ENCODE measurements around the gene BFSP1.

Gene BFSP1

GRCh38 chr20:17570347-17571152, 39.4 kb upstream of the BFSP1 start:
- Histone ChIP-seq H3K36me3 (ENCODE audit: insufficient read depth, low read length) (peaks cover 8% of the 10 kb centered on the region), H3K27ac (no peak overlapping the region; the same call in 1 of the 2 replicates), H3K9ac (ENCODE audit: insufficient read length) (peak overlapping the region; percentile 88), H3K4me3 (peak overlapping the region; percentile 96), H3K9me3 (ENCODE audit: low read depth, low read length) (no peaks in the 10 kb centered on the region)
- no peak for DNase-seq (ENCODE audit: low read depth, low spot score)
- TF ChIP-seq EZH2 (IDR thresholded peaks at IDR 0.05) (no peak), FOXP2 (optimal IDR thresholded peaks at IDR 0.05; ENCODE audit: control extremely low read depth, extremely low read length, insufficient read depth) (no peak), POLR2AphosphoS5 (IDR thresholded peaks at IDR 0.05; ENCODE audit: borderline replicate concordance, low read depth, low read length) (no peak)

GRCh38 chr20:17569616-17570346, 38.6 kb upstream of the BFSP1 start, which contains the start of gene DSTN:
DSTN (plus strand) TSS chr20:17570075; CDS start chr20:17570209, 134 bp downstream.
- H3K4me3 ChIP-seq = peak within 1 kb of the TSS; percentile 96
- H3K36me3 ChIP-seq (ENCODE audit: insufficient read depth, low read length) = peaks cover 8% of the 10 kb centered on the region
- no peak for DNase-seq (ENCODE audit: low read depth, low spot score)
- peak within 1 kb of the TSS; percentile 79; the same call in 1 of the 2 replicates for H3K27ac ChIP-seq
- H3K9me3 ChIP-seq (ENCODE audit: low read depth, low read length) = no peaks in the 10 kb centered on the region
- H3K9ac ChIP-seq (ENCODE audit: insufficient read length) = peak within 1 kb of the TSS; percentile 88
- TF ChIP-seq EZH2 (IDR thresholded peaks at IDR 0.05) (no peak), POLR2AphosphoS5 (IDR thresholded peaks at IDR 0.05; ENCODE audit: borderline replicate concordance, low read depth, low read length) (peak; percentile 86; the same call in 1 of the 2 replicates), FOXP2 (optimal IDR thresholded peaks at IDR 0.05; ENCODE audit: control extremely low read depth, extremely low read length, insufficient read depth) (no peak)

DNA sequence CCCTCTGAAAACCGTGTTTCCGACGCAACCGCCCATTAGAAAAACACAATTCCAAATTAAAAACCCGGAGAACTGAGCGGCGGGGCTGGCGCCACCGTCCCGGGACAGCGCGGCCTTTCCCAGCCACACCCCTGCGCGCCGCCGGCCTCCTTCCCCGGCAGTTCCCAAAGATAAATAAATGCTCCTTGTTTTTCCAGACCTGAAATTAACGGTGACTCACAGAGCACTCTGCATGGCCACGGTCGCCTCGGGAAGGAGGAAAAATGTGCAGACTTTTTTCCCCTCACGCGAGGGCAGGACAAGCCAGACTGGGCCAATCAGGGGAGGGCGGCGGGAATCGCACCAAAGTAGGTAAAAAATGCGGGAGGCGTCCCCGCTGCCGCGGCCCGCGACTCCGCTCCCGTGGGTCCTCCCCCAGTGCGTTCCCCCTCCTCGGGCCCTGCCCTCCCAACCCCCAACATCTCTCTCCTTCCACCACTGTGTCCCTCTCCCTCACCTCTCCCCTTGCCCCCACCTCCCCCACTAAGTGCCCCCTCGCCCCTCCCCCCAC, 37.9 kb upstream of the BFSP1 start:
- peak overlapping the region; percentile 79; the same call in 1 of the 2 replicates for H3K27ac ChIP-seq

DNA sequence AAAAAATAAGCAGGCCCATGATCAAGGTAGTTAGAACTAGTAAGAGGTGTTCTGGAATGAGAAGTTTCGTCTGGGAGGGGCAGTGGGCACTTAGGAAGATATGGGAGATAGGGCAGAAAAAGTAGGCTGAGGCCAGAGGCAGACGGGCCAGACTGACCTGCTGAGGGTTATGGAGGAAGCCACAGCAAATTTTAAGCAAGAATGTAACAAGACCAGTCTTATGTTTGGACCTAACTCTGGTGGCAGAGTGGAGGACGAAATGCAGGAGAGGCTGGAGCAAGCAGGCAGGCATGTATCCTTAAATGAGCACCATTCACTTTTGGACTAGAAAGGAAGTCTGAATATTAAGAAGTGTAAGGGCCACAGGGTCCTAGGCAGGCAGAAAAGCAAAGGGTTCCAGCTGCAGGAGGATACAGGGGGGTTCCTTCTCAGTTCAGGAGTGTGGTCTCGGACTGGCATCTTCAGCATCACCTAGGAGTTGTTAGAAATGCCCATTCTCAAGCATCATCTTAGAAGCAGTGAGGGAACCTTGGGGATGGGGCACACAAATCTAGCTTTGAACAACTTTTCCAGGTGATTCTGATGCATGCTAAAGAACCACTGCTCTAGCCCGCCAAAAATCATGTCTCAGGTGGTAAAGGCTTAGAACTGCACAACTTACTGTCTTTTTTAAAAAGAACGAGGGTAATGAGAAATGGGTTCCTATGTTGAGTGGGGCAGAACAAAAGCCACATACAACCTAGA, 37.0 kb upstream of the BFSP1 start:
- Histone ChIP-seq H3K36me3 (ENCODE audit: insufficient read depth, low read length) (no peaks in the 10 kb centered on the region), H3K9ac (ENCODE audit: insufficient read length) (peak overlapping the region; percentile 70), H3K4me3 (peak overlapping the region; percentile 96), H3K27ac (peak overlapping the region; percentile 79; the same call in 1 of the 2 replicates), H3K9me3 (ENCODE audit: low read depth, low read length) (no peaks in the 10 kb centered on the region)
- no peak for DNase-seq (ENCODE audit: low read depth, low spot score)
- TF ChIP-seq EZH2 (IDR thresholded peaks at IDR 0.05) = no peak
- no peak for TF ChIP-seq FOXP2 (optimal IDR thresholded peaks at IDR 0.05; ENCODE audit: control extremely low read depth, extremely low read length, insufficient read depth)
- TF ChIP-seq POLR2AphosphoS5 (IDR thresholded peaks at IDR 0.05; ENCODE audit: borderline replicate concordance, low read depth, low read length) = no peak

More for the DNA sequence above, 37.9 kb upstream of the BFSP1 start:
- DNase-seq (ENCODE audit: low read depth, low spot score) = no peak
- Histone ChIP-seq H3K4me3 (peak overlapping the region; percentile 96), H3K9me3 (ENCODE audit: low read depth, low read length) (no peaks in the 10 kb centered on the region), H3K9ac (ENCODE audit: insufficient read length) (peak overlapping the region; percentile 70), H3K36me3 (ENCODE audit: insufficient read depth, low read length) (peaks cover 5% of the 10 kb centered on the region)
- peak; percentile 55 for TF ChIP-seq POLR2AphosphoS5 (IDR thresholded peaks at IDR 0.05; ENCODE audit: borderline replicate concordance, low read depth, low read length)
- TF ChIP-seq EZH2 (IDR thresholded peaks at IDR 0.05) = no peak
- TF ChIP-seq FOXP2 (optimal IDR thresholded peaks at IDR 0.05; ENCODE audit: control extremely low read depth, extremely low read length, insufficient read depth) = no peak

DNA sequence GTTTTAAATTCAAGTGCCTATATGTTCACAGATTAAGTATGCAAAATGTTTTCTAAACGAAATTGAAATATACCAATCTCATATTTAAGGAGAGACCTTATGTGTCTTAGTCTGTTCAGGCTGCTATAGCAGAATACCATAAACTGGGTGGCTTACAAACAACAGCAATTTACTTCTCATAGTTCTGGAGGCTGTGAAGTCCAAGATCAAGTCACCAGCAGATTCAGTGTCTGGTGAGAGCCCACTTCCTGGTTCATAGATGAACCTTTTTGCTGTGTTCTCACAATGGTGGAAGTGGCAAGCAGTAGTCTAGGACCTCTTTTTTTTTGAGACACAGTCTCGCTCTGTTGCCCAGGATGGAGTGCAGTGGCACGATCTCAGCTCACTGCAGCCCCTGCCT, 35.2 kb upstream of the BFSP1 start:
- Histone ChIP-seq H3K9me3 (ENCODE audit: low read depth, low read length) (no peaks in the 10 kb centered on the region), H3K36me3 (ENCODE audit: insufficient read depth, low read length) (no peaks in the 10 kb centered on the region), H3K9ac (ENCODE audit: insufficient read length) (no peak overlapping the region), H3K4me3 (no peak overlapping the region), H3K27ac (no peak overlapping the region)
- DNase-seq (ENCODE audit: low read depth, low spot score) = no peak
- TF ChIP-seq EZH2 (IDR thresholded peaks at IDR 0.05) (no peak), POLR2AphosphoS5 (IDR thresholded peaks at IDR 0.05; ENCODE audit: borderline replicate concordance, low read depth, low read length) (no peak), FOXP2 (optimal IDR thresholded peaks at IDR 0.05; ENCODE audit: control extremely low read depth, extremely low read length, insufficient read depth) (no peak)

DNA sequence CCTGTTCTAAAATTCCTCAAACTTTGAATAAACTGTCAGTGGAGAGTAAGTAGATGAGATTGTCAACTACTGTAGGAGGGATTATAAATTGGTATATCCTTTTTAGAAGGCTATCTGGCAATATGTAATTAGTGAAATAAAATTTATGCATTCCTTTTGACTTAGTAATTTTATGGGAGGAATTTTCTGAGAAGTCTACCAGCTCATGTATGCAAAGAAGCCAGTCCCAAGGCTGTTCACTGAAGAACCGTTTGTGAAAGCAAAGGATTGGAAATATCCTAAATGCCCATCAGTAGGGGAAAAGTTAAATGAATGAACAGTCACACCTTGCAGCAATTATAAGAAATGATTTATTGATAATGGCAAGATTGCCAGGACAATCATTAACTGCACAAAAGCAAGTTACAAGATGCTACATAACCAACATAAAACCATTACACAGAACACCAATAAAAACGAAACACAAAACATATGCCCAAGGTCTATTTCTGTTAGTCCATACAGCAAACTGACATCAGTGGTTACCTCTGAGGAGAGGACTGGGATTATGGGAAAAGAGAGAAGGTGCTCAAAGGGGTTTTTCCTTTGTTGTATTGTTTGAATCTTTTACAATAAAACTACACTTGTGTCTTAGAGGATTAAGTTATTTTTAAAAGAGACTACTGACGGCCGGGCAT, 34.1 kb upstream of the BFSP1 start:
- H3K4me3 ChIP-seq = no peak overlapping the region
- H3K36me3 ChIP-seq (ENCODE audit: insufficient read depth, low read length) = no peaks in the 10 kb centered on the region
- peak overlapping the region; percentile 40 for H3K27ac ChIP-seq
- no peak overlapping the region for H3K9ac ChIP-seq (ENCODE audit: insufficient read length)
- TF ChIP-seq POLR2AphosphoS5 (IDR thresholded peaks at IDR 0.05; ENCODE audit: borderline replicate concordance, low read depth, low read length) = no peak
- no peak for DNase-seq (ENCODE audit: low read depth, low spot score)
- no peaks in the 10 kb centered on the region for H3K9me3 ChIP-seq (ENCODE audit: low read depth, low read length)

GRCh38 chr20:17562804-17563305, 31.7 kb upstream of the BFSP1 start:
- H3K9ac ChIP-seq (ENCODE audit: insufficient read length) = no peak overlapping the region
- H3K9me3 ChIP-seq (ENCODE audit: low read depth, low read length) = no peaks in the 10 kb centered on the region
- H3K36me3 ChIP-seq (ENCODE audit: insufficient read depth, low read length) = no peaks in the 10 kb centered on the region
- peak overlapping the region; percentile 60 for H3K27ac ChIP-seq
- DNase-seq (ENCODE audit: low read depth, low spot score) = no peak
- H3K4me3 ChIP-seq = no peak overlapping the region
- TF ChIP-seq FOXP2 (optimal IDR thresholded peaks at IDR 0.05; ENCODE audit: control extremely low read depth, extremely low read length, insufficient read depth) = no peak
- TF ChIP-seq EZH2 (IDR thresholded peaks at IDR 0.05) = no peak
- TF ChIP-seq POLR2AphosphoS5 (IDR thresholded peaks at IDR 0.05; ENCODE audit: borderline replicate concordance, low read depth, low read length) = no peak
